K562 (cell line): ENCODE measurements around the gene MAPT.

Experiments
- CTCF ChIP-seq, 3 experiments: IDR thresholded peaks in 2 of 3; conservative IDR thresholded peaks in 1 of 3; 2 replicates each; pipeline ENCODE4 v1.5.1; 2011 to 2012; ENCODE audit warnings: low read length in 3 of 3, mild to moderate bottlenecking in 3 of 3, control low read depth in 2 of 3, improper control_type of control experiment in 1 of 3, inconsistent platforms in 1 of 3, low read depth in 1 of 3, mixed read lengths in 1 of 3, moderate library complexity in 1 of 3; ENCODE audit not compliant: insufficient read depth in 2 of 3
- FOXJ3 ChIP-seq: sonication (generic); formaldehyde crosslinking; IDR thresholded peaks from 2 replicates; pipeline ENCODE4 v1.4.0; 2020; ENCODE audit warnings: mild to moderate bottlenecking, missing genetic modification reagents
- HDAC3 ChIP-seq: fragments of 450-650 bp; IDR thresholded peaks from 2 replicates; pipeline ENCODE4 v1.6.1; 2018; ENCODE audit warnings: borderline replicate concordance, mild to moderate bottlenecking, moderate library complexity; ENCODE audit not compliant: partially characterized antibody
- JUND ChIP-seq, 2 experiments: IDR thresholded peaks; 2 replicates in 1 of 2; 3 replicates in 1 of 2; pipeline ENCODE4 v1.6.1; 2011; ENCODE audit warnings: borderline replicate concordance in 2 of 2, low read depth in 2 of 2, low read length in 2 of 2, improper control_type of control experiment in 1 of 2, missing biosample characterization in 1 of 2, missing genetic modification characterization in 1 of 2, missing genetic modification reagents in 1 of 2
- KDM1A ChIP-seq, 2 experiments: fragments of 450-650 bp; IDR thresholded peaks; 2 replicates each; pipeline ENCODE4 v1.6.1; 2016; ENCODE audit warnings: mild to moderate bottlenecking in 2 of 2
- MYBL2 ChIP-seq, 2 experiments: fragments of 450-650 bp in 1 of 2; sonication (generic) in 1 of 2; formaldehyde crosslinking in 1 of 2; IDR thresholded peaks; 2 replicates each; pipeline versions ENCODE4 v1.6.1 to v1.8.1; 2017 to 2022; ENCODE audit warnings: borderline replicate concordance in 1 of 2, inconsistent platforms in 1 of 2, low read depth in 1 of 2, mild to moderate bottlenecking in 1 of 2, missing genetic modification reagents in 1 of 2, moderate library complexity in 1 of 2
- POLR2AphosphoS5 ChIP-seq: IDR thresholded peaks from 2 replicates; pipeline ENCODE4 v1.6.1; 2011; ENCODE audit warnings: mild to moderate bottlenecking, low read depth, low read length, moderate library complexity; ENCODE audit not compliant: control insufficient read depth, insufficient read depth
- RBFOX2 ChIP-seq: fragments of 200-400 bp; formaldehyde crosslinking; IDR thresholded peaks from 2 replicates; pipeline ENCODE4 v1.6.1; 2017; ENCODE audit warnings: low read depth, mild to moderate bottlenecking, low read length, moderate library complexity
- TEAD4 ChIP-seq, 2 experiments: sonication (generic) in 1 of 2; formaldehyde crosslinking in 1 of 2; IDR thresholded peaks; 2 replicates each; pipeline versions ENCODE4 v1.6.1 to v1.8.0; 2012 to 2022; ENCODE audit warnings: borderline replicate concordance in 1 of 2, inconsistent platforms in 1 of 2, low read length in 1 of 2, mild to moderate bottlenecking in 1 of 2, missing genetic modification reagents in 1 of 2
- ZNF785 ChIP-seq: fragments of 250-450 bp; sonication (Bioruptor Pico); IDR thresholded peaks from 2 replicates; pipeline ENCODE4 v1.4.0; 2020; ENCODE audit warnings: mild to moderate bottlenecking
- ZNF79 ChIP-seq: fragments of 250-450 bp; sonication (Bioruptor Pico); IDR thresholded peaks from 2 replicates; pipeline ENCODE4 v1.4.0; 2020; ENCODE audit warnings: low read depth, mild to moderate bottlenecking, moderate library complexity
- TF ChIP-seq, protein P1 (sequence below): fragments of 150-350 bp; IDR thresholded peaks from 2 replicates; pipeline ENCODE4 v1.6.1; 2014; ENCODE audit warnings: low read depth, mild to moderate bottlenecking, low read length, borderline replicate concordance
- TF ChIP-seq, protein P2 (sequence below): fragments of 450-650 bp; IDR thresholded peaks from 2 replicates; pipeline ENCODE4 v1.6.1; 2018; ENCODE audit warnings: mild to moderate bottlenecking, low read depth; ENCODE audit not compliant: partially characterized antibody

GRCh38 chr17:45969726-45970125, 75.4 kb downstream of the MAPT start:
- TF ChIP-seq POLR2AphosphoS5 (no peak), CTCF (IDR thresholded peaks at IDR 0.05 in 2 of 3, conservative IDR thresholded peaks at IDR 0.05 in 1 of 3; ENCODE audit: insufficient read depth in 2 of 3, low read depth in 1 of 3, low read length in 3 of 3) (no peak), ZNF79 (CRISPR knock-in tag) (no peak), FOXJ3 (CRISPR knock-in tag) (no peak), HDAC3 (no peak), MYBL2 (IDR thresholded peaks at IDR 0.05; ENCODE audit: low read depth) (no peak), MYBL2 (CRISPR knock-in tag; IDR thresholded peaks at IDR 0.05; ENCODE audit: borderline replicate concordance) (no peak), RBFOX2 (no peak), TEAD4 (IDR thresholded peaks at IDR 0.05; ENCODE audit: low read length) (no peak), TEAD4 (CRISPR knock-in tag; IDR thresholded peaks at IDR 0.05; ENCODE audit: borderline replicate concordance) (no peak), JUND (IDR thresholded peaks at IDR 0.05; ENCODE audit: borderline replicate concordance, low read depth, low read length) (no peak), JUND (tag; IDR thresholded peaks at IDR 0.05; ENCODE audit: borderline replicate concordance, low read depth, low read length) (no peak), ZNF785 (CRISPR knock-in tag) (no peak), KDM1A (IDR thresholded peaks at IDR 0.05) (no peak)
- TF ChIP-seq, protein P1, sequence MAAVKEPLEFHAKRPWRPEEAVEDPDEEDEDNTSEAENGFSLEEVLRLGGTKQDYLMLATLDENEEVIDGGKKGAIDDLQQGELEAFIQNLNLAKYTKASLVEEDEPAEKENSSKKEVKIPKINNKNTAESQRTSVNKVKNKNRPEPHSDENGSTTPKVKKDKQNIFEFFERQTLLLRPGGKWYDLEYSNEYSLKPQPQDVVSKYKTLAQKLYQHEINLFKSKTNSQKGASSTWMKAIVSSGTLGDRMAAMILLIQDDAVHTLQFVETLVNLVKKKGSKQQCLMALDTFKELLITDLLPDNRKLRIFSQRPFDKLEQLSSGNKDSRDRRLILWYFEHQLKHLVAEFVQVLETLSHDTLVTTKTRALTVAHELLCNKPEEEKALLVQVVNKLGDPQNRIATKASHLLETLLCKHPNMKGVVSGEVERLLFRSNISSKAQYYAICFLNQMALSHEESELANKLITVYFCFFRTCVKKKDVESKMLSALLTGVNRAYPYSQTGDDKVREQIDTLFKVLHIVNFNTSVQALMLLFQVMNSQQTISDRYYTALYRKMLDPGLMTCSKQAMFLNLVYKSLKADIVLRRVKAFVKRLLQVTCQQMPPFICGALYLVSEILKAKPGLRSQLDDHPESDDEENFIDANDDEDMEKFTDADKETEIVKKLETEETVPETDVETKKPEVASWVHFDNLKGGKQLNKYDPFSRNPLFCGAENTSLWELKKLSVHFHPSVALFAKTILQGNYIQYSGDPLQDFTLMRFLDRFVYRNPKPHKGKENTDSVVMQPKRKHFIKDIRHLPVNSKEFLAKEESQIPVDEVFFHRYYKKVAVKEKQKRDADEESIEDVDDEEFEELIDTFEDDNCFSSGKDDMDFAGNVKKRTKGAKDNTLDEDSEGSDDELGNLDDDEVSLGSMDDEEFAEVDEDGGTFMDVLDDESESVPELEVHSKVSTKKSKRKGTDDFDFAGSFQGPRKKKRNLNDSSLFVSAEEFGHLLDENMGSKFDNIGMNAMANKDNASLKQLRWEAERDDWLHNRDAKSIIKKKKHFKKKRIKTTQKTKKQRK = no peak
- TF ChIP-seq, protein P2, sequence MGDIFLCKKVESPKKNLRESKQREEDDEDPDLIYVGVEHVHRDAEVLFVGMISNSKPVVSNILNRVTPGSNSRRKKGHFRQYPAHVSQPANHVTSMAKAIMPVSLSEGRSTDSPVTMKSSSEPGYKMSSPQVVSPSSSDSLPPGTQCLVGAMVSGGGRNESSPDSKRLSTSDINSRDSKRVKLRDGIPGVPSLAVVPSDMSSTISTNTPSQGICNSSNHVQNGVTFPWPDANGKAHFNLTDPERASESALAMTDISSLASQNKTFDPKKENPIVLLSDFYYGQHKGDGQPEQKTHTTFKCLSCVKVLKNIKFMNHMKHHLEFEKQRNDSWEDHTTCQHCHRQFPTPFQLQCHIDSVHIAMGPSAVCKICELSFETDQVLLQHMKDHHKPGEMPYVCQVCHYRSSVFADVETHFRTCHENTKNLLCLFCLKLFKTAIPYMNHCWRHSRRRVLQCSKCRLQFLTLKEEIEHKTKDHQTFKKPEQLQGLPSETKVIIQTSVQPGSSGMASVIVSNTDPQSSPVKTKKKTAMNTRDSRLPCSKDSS = no peak
